Measurements from ENCODE around the gene ANTKMT. TPM values are rescaled to one million over a fixed set of nuclear protein-coding genes. Genes with fewer than 3 reads are reported as not detected.

ANTKMT gene
- total and polyA plus RNA-seq, 4 donors, result 14.0 to 29.7 (median 19.7) TPM

GRCh38 chr16:739560-740458 lies 18.9 kb downstream of the ANTKMT start:
- Histone ChIP-seq H3K4me3 (ENCODE audit: low read depth in 1 of 3, low read length in 3 of 3) (peak overlapping the region; percentile 83 to 99 (median 93)), H3K27me3 (ENCODE audit: control insufficient read depth in 4 of 4, insufficient read depth in 4 of 4, low read length in 3 of 4) (no peaks in the 10 kb centered on the region), H3K36me3 (ENCODE audit: control insufficient read depth in 4 of 4, insufficient read depth in 3 of 4, low read depth in 1 of 4, low read length in 3 of 4) (peaks cover 3 to 27% (median 14%) of the 10 kb centered on the region in 4 donors), H3K9me3 (ENCODE audit: control insufficient read depth in 4 of 4, low read length in 3 of 4) (no peaks in the 10 kb centered on the region), H3K27ac (ENCODE audit: low read depth in 1 of 2, low read length in 2 of 2) (no peak overlapping the region), H3K9ac (ENCODE audit: low read depth in 1 of 2, low read length in 2 of 2) (peak overlapping the region; percentile 74 to 88), H3K4me1 (ENCODE audit: control insufficient read depth in 4 of 4, insufficient read depth in 4 of 4, low read length in 3 of 4) (peaks cover 12 to 17% (median 15%) of the 10 kb centered on the region in 4 donors)
- WGBS, result 37% methylated on average over 38 of the region's 38 CpGs
- TF ChIP-seq SP1 (IDR thresholded peaks at IDR 0.05) (no peak), TAF1 (conservative IDR thresholded peaks at IDR 0.05) (no peak), FOXA1 (IDR thresholded peaks at IDR 0.05) (no peak), FOXA2 (IDR thresholded peaks at IDR 0.05) (no peak), HNF4A (conservative IDR thresholded peaks at IDR 0.05) (peak; percentile 8 to 19)
- TF ChIP-seq, protein P1, sequence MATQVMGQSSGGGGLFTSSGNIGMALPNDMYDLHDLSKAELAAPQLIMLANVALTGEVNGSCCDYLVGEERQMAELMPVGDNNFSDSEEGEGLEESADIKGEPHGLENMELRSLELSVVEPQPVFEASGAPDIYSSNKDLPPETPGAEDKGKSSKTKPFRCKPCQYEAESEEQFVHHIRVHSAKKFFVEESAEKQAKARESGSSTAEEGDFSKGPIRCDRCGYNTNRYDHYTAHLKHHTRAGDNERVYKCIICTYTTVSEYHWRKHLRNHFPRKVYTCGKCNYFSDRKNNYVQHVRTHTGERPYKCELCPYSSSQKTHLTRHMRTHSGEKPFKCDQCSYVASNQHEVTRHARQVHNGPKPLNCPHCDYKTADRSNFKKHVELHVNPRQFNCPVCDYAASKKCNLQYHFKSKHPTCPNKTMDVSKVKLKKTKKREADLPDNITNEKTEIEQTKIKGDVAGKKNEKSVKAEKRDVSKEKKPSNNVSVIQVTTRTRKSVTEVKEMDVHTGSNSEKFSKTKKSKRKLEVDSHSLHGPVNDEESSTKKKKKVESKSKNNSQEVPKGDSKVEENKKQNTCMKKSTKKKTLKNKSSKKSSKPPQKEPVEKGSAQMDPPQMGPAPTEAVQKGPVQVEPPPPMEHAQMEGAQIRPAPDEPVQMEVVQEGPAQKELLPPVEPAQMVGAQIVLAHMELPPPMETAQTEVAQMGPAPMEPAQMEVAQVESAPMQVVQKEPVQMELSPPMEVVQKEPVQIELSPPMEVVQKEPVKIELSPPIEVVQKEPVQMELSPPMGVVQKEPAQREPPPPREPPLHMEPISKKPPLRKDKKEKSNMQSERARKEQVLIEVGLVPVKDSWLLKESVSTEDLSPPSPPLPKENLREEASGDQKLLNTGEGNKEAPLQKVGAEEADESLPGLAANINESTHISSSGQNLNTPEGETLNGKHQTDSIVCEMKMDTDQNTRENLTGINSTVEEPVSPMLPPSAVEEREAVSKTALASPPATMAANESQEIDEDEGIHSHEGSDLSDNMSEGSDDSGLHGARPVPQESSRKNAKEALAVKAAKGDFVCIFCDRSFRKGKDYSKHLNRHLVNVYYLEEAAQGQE (IDR thresholded peaks at IDR 0.05), result no peak
- peak; percentile 55 for DNase-seq (ENCODE audit: low spot score)

GRCh38 chr16:740459-740763 lies 19.5 kb downstream of the ANTKMT start:
- H3K9ac ChIP-seq (ENCODE audit: low read depth in 1 of 2, low read length in 2 of 2), result peak overlapping the region; percentile 74 to 88
- under 1% methylated on average over 22 of the region's 22 CpGs for WGBS
- peak overlapping the region; percentile 83 to 99 (median 93) for H3K4me3 ChIP-seq (ENCODE audit: low read depth in 1 of 3, low read length in 3 of 3)
- peak overlapping the region; percentile 50 to 56 for H3K27ac ChIP-seq (ENCODE audit: low read depth in 1 of 2, low read length in 2 of 2)
- no peaks in the 10 kb centered on the region for H3K27me3 ChIP-seq (ENCODE audit: control insufficient read depth in 4 of 4, insufficient read depth in 4 of 4, low read length in 3 of 4)
- H3K36me3 ChIP-seq (ENCODE audit: control insufficient read depth in 4 of 4, insufficient read depth in 3 of 4, low read depth in 1 of 4, low read length in 3 of 4), result peaks cover 3 to 21% (median 12%) of the 10 kb centered on the region in 4 donors
- H3K9me3 ChIP-seq (ENCODE audit: control insufficient read depth in 4 of 4, low read length in 3 of 4), result no peaks in the 10 kb centered on the region
- TF ChIP-seq GABPA (IDR thresholded peaks at IDR 0.05 in 1 of 2, conservative IDR thresholded peaks at IDR 0.05 in 1 of 2) (no peak), RXRA (IDR thresholded peaks at IDR 0.05) (no peak)
- DNase-seq (ENCODE audit: low spot score), result no peak
- H3K4me1 ChIP-seq (ENCODE audit: control insufficient read depth in 4 of 4, insufficient read depth in 4 of 4, low read length in 3 of 4), result peaks cover 12 to 17% (median 15%) of the 10 kb centered on the region in 4 donors

DNA sequence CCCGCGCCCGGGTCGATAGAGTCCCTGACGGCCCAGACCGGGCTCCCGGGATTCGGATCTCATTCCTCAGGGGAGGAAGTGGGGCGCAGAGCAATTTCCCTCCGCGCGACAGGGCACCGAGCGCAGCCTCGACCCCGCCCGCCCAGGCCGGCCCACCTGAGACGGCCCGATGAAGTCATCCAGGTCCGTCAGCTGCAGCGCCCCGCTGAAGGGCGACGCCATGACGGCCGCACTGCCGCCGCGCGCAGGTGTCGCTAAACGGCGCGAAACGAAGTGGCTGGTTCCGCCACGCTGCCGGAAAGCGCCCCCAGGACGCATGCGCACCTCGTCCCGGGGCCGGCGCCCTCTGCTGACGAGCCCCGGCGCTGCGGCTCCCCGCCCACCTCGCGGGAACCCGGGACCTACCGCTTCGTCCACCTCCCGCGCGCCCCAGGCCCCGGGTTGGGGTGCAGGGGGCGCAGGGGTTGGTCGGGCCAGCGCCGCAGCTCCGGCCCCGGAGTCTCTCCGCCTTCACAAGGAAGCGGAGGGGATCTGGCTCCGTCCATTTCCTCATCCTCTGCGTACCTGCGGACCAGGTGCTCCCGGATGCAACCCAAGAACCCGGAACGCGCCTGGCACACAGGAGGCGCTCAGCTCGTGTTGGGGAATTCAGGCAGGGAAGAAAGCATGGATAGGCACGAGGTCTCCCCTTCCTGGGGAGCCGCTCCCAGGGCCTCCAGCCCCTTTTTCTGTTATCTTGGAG lies 20.0 kb downstream of the ANTKMT start, which contains the start of gene CIAO3:
Gene CIAO3, minus strand, starts transcription at position 234 of the 742 bp plus-strand sequence. Its CDS starts 12 bp downstream, at position 222.
- H3K4me1 ChIP-seq (ENCODE audit: control insufficient read depth in 4 of 4, insufficient read depth in 4 of 4, low read length in 3 of 4), result peaks cover 12 to 17% (median 15%) of the 10 kb centered on the region in 4 donors
- H3K9ac ChIP-seq (ENCODE audit: low read depth in 1 of 2, low read length in 2 of 2), result peak within 1 kb of the TSS; percentile 74 to 88
- TF ChIP-seq HNF4G (IDR thresholded peaks at IDR 0.05) (no peak), RAD21 (IDR thresholded peaks at IDR 0.05) (peak in 1 of 2 donors; percentile 55), CTCF (IDR thresholded peaks at IDR 0.05; ENCODE audit: low read depth, low read length, missing input control) (peak; percentile 87), NR2F2 (IDR thresholded peaks at IDR 0.05) (no peak), GABPA (IDR thresholded peaks at IDR 0.05 in 1 of 2, conservative IDR thresholded peaks at IDR 0.05 in 1 of 2) (peak in 1 of 2 donors; percentile 68), YY1 (IDR thresholded peaks at IDR 0.05) (peak; percentile 97)
- TF ChIP-seq, protein P1 (IDR thresholded peaks at IDR 0.05), result no peak
- WGBS, result under 1% methylated on average over 79 of the region's 79 CpGs
- peaks cover 1 to 16% (median 9%) of the 10 kb centered on the region in 4 donors for H3K36me3 ChIP-seq (ENCODE audit: control insufficient read depth in 4 of 4, insufficient read depth in 3 of 4, low read depth in 1 of 4, low read length in 3 of 4)
- peak; percentile 94 for DNase-seq (ENCODE audit: low spot score)
- no peaks in the 10 kb centered on the region for H3K27me3 ChIP-seq (ENCODE audit: control insufficient read depth in 4 of 4, insufficient read depth in 4 of 4, low read length in 3 of 4)
- H3K27ac ChIP-seq (ENCODE audit: low read depth in 1 of 2, low read length in 2 of 2), result peak within 1 kb of the TSS; percentile 50 to 56
- peak within 1 kb of the TSS; percentile 83 to 99 (median 93) for H3K4me3 ChIP-seq (ENCODE audit: low read depth in 1 of 3, low read length in 3 of 3)
- H3K9me3 ChIP-seq (ENCODE audit: control insufficient read depth in 4 of 4, low read length in 3 of 4), result no peaks in the 10 kb centered on the region

Measured in liver (tissue), 9 donors.